ENCODE results near the gene KANSL1.
"Not testable (repeated sequence)": the region's sequence is repeated elsewhere in the genome, so short reads cannot be mapped to it uniquely, and the experiment has no call there.

Gene KANSL1

GRCh38 chr17:46108550-46109110 is 84.6 kb downstream of the KANSL1 start:
- DNase-seq = no peak

DNA sequence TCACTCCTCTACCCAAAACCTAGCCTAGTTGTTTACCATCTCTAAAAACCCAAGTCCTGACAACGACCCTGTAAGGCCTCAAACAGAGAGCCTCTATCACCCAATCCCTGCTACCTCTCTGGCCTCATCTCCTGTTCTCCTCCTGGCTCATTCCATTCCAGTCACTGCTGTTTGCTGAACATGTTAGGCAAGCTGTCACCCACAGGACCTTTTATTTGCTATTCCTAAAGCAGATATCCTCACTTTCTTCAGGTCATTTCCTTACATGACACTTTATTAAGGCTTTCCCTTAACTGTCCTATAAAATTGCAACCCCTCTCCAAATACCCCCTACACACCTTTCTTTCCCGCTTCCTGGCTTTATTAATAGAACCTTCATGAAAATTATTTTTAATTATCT is 85.1 kb downstream of the KANSL1 start:
- no peak for DNase-seq

DNA sequence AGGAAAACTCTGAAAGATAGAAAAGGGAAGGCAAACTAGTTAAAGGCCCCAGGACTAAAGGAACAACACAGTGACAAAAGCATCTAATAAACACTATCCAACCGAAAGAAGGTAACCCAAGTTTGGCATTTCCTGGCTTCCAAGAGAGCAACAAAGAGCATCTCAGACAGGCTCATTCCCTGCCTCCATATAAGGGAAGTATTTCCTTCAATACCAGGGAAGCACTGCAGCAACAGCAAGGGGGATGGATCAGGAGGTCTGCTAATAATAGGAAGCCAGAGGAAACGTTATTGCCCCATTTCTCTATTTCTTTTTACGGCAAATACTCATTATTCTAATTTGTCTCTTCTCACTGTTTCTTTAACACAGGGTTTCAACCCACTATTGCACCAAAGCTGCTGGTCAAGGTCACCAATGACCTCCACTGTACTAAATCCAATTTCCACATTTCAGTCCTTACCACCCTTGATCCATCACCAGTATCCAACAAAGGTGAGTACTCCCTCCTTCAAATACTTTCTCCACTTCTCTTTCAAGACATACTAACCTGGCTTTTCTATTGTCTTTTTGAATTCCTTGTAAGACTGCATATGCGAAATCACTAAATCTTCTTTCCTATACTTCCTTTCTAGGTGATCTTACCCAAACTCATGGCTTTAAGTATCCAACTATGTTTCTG is 86.1 kb downstream of the KANSL1 start:
- DNase-seq = no peak

DNA sequence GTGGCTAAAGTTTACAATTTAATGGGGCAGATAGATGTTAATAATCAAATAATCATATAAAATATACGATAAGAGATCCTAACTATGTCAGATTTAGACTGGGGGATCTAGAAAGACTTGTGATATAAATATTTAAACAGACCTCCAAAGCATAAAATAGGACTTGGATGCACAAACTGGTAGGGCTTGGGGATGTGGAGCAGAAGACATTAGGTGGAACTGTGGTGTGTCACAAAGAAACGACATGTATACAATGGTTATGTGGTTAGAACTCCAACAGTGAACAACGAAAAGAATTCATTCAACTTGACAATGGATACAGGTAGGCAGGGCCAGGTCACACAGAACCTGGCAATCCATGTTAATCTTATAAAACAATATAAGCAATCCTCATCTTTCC is 90.4 kb downstream of the KANSL1 start:
- not testable (repeated sequence) for DNase-seq

GRCh38 chr17:46101785-46102617 is 91.2 kb downstream of the KANSL1 start:
- DNase-seq = not testable (repeated sequence)

DNA sequence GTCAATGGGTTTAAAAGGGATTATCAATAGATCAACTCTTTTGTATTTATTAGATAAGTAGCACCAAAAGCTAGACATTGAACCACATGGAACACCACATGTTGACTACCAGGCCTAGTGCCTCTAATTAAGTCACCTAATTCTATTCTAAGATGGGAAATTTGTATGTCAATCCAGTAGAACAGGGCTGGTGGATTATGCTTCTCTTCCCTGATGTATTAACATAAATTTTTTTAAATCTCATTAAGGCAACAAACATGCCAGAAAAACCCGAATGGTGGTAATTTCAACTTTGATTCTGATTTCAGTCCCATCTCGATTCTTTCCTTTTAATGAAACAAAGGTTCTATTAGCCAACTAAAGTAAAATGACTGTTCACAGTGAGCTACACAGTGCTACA is 92.6 kb downstream of the KANSL1 start:
- no peak for DNase-seq

GRCh38 chr17:46099865-46100264 is 93.4 kb downstream of the KANSL1 start:
- DNase-seq = no peak

DNA sequence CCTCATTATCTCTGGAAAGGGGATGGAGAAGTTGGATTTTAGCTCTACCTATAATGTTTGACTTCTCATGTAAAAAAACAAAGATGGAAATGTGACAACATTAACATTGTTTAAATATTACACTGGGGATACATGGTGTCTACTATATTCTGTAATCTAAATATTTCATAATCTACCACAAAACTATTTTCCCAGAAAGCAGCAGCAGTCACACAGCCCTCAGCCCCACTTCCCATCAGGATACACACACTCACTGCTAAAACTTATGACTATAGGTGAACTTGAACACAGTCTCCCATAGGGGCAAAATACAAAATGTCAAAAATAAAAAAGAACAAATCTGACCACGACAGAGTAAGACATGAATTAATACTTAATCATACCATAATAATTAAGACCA is 95.7 kb downstream of the KANSL1 start:
- no peak for DNase-seq

GRCh38 chr17:46092991-46093390 is 100.2 kb downstream of the KANSL1 start:
- DNase-seq = no peak

DNA sequence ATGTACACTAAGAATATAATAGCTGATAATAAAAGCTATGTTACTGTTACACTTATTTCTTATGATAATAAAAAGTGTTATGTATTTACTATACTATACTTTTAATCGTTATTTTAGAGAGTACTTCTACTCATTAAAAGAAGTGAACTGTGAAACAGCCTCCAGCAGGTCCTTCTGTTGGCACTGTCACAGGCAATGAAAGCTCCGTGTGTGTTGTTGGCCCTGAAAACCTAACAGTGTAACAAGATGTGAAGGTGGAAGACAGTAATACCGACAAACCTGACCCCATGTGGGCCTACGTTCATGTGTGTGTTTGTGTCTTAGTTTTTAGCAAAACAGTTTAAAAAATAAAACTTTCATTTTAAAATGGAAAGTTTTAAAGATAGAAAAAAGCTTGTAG is 102.4 kb downstream of the KANSL1 start:
- DNase-seq = no peak

- no peak for DNase-seq
Measured at GRCh38 chr17:46089389-46089965, 103.8 kb downstream of the KANSL1 start.

DNA sequence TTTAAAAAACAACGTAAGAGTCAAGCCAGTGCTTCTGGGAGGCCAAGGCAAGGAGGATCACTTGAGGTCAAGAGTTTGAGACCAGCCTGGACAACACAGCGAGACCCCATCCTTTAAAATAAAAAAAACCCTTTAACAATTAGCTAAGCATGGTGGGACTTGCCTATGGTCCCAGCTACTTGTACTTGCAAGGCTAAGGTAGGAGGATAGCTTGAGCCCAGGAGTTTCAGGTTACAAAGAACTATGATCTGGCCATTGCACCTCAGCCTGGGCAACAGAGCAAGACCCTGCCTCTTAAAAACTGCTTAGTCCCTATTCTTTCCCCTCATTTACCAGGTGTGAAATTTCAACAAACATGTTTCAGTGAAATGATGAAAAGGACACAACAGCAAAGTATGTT is 104.6 kb downstream of the KANSL1 start:
- DNase-seq = no peak

GRCh38 chr17:46087871-46088270 is 105.4 kb downstream of the KANSL1 start:
- DNase-seq = not testable (repeated sequence)

GRCh38 chr17:46086821-46087220 is 106.4 kb downstream of the KANSL1 start:
- no peak for DNase-seq

- no peak for DNase-seq
Measured at GRCh38 chr17:46085522-46085921, 107.7 kb downstream of the KANSL1 start.

DNA sequence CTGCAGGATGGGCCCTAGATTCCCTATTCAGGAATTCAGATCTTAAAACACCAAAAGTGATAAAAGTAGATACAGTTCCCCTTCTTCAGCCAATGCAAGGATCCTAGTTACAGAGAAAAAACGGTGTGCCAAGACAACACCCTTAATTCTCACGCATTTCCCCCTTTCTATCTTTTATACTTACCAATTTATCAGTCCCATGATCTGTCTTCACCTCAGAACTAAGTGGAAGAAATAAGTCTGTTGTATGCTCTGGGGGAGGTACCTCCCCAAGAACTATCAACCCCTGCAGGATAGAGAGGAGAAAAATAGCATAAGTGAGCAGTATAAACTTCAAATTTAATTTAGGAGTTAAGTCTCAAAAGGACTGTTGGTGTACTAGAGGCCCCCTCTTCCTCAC is 111.0 kb downstream of the KANSL1 start:
- DNase-seq = no peak

DNA sequence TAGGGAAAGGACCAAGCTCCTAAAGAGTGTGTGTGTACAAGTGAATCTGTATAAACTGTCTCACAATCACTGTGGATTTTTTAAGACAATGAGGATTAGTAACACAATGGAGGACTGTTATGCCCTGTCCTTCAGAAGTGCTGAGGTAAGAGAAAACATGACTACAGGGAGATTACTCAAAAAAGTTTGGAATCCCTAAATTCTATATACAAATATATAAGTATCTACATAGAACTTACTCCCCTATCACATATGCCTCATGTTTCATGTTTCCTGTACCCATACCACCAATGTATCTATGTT is 112.3 kb downstream of the KANSL1 start:
- DNase-seq = no peak

GRCh38 chr17:46080118-46081017 is 112.9 kb downstream of the KANSL1 start:
- DNase-seq = no peak

DNA sequence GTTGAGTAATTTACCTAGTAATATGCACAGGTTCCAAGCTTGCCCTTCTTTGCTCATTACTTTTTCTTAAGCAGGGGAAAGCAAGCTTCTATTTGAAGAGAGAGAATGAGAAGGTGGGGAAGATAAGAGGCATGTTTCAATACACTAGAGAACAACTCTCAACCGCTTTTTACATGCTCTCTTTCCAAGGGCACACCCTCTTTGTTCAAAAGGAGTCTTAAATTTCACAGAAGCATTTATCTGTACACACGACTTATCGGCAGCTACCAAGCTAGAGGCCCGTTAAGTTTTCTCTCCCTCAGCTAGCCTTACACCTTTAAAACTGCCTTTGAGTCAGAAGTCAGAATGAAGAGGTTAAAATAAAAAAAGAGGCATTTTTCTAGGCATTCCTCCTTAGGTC is 114.6 kb downstream of the KANSL1 start:
- no peak for DNase-seq

- DNase-seq = no peak
Measured at GRCh38 chr17:46074540-46074939, 118.7 kb downstream of the KANSL1 start.

DNA sequence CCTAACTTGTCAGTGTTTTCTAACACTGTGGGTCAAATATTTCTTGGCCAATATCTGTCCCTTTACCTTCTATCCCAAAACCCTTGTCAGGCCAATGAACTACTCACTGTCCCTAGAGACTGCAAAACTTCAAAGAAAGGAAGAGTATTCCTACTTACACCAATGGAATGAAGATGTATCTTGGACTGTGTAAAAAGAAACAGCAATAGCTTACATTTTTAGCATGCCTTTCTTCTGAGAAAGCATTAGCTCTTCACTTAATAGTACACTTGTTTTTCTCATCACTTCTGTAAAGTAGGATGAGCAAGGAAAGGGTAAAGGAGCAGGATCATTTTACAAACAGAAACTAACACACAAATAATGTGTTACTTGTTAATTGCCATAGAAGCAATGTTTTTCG is 120.2 kb downstream of the KANSL1 start:
- no peak for DNase-seq

GRCh38 chr17:46071796-46072195 is 121.4 kb downstream of the KANSL1 start:
- no peak for DNase-seq

DNA sequence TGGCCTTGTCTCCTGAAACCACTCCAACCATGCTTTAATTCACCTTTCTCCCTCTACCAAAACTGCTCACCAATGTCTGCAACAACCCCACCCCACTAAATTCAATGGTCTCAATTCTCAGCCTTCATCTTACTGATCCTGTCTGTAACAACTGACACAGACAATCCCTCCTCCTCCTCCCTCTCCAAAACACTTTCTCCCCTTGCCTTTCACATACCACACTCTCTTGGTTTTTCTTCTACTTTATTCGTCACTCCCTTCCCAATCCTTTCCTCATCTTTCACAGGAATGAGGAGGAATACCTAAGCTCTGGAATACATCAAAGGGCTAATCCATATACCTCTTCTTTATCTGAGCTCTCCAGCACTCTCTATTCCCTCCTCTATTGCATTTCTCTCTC is 128.8 kb downstream of the KANSL1 start:
- no peak for DNase-seq

Data from activated gamma-delta T cell (primary cell).